Natural killer cell (primary cell): ENCODE measurements around the gene IGSF9. TPM values are rescaled to one million over a fixed set of nuclear protein-coding genes. Genes with fewer than 3 reads are reported as not detected.
"Not testable (repeated sequence)": the region's sequence is repeated elsewhere in the genome, so short reads cannot be mapped to it uniquely, and the experiment has no call there.

Experiments used
- ATAC-seq, 3 donors: fragments of 150-1000 bp in 2 of 3; fragments of 200-7000 bp in 1 of 3; cut with Tn5 transposase; 1 replicate in 1 of 3; 2 replicates in 2 of 3; pipeline ENCODE4 v1.10.0; 2021; ENCODE audit warnings: mild to moderate bottlenecking in 2 of 3, moderate library complexity in 2 of 3
- DNase-seq, 2 donors: peaks; one replicate each; pipeline versions ENCODE4 v3.0.0 to v3.0.0-alpha.2; 2013 to 2021; ENCODE audit warnings: mixed read lengths in 1 of 2
- H3K27ac ChIP-seq: one replicate; pipeline ENCODE4 v1.5.1; 2013; ENCODE audit warnings: mild to moderate bottlenecking, low read length
- H3K27me3 ChIP-seq: one replicate; pipeline ENCODE4 v1.6.1; 2013; ENCODE audit warnings: low read length; ENCODE audit not compliant: control insufficient read depth, insufficient read depth
- H3K36me3 ChIP-seq: one replicate; pipeline ENCODE4 v1.6.1; 2013; ENCODE audit warnings: low read length; ENCODE audit not compliant: control insufficient read depth, insufficient read depth
- H3K4me1 ChIP-seq: one replicate; pipeline ENCODE4 v1.6.1; 2013; ENCODE audit warnings: low read length; ENCODE audit not compliant: control insufficient read depth, insufficient read depth
- H3K4me3 ChIP-seq: one replicate; pipeline ENCODE4 v1.5.1; 2013; ENCODE audit warnings: low read length
- H3K9me3 ChIP-seq: one replicate; pipeline ENCODE4 v1.6.1; 2013; ENCODE audit warnings: low read length; ENCODE audit not compliant: control insufficient read depth, insufficient read depth
- H3K27ac Mint-ChIP-seq, 2 donors: one replicate each; pipeline ENCODE4 v1.8.0; 2022; ENCODE audit warnings: mild to moderate bottlenecking in 2 of 2, mixed read lengths in 2 of 2, moderate library complexity in 1 of 2
- H3K27me3 Mint-ChIP-seq, 2 donors: one replicate each; pipeline ENCODE4 v1.8.0; 2022; ENCODE audit warnings: low read depth in 2 of 2, mixed read lengths in 2 of 2
- H3K36me3 Mint-ChIP-seq: one replicate; pipeline ENCODE4 v1.8.0; 2022; ENCODE audit warnings: mixed read lengths
- H3K4me1 Mint-ChIP-seq, 2 donors: one replicate each; pipeline ENCODE4 v1.8.0; 2022; ENCODE audit warnings: mixed read lengths in 2 of 2
- H3K4me3 Mint-ChIP-seq: one replicate; pipeline ENCODE4 v1.8.0; 2022; ENCODE audit warnings: mild to moderate bottlenecking, moderate library complexity, mixed read lengths
- H3K9me3 Mint-ChIP-seq, 2 donors: one replicate each; pipeline ENCODE4 v1.8.0; 2022; ENCODE audit warnings: mixed read lengths in 2 of 2
- WGBS: methylation state at CpG from one replicate; pipeline ENCODE4 v1.1.7; 2013; ENCODE audit warnings: missing lambda C conversion rate; ENCODE audit not compliant: insufficient coverage; 5-methylcytosine and 5-hydroxymethylcytosine counted together
- intact Hi-C: fragments of 100-400 bp; cut with micrococcal nuclease; formaldehyde crosslinking; loops from one replicate; pipeline ENCODE4 v1.14.2; 2022
- total RNA-seq, 4 donors: library from RNA; stranded (reverse); fragments of 120-200 nt in 1 of 4; gene quantifications; one replicate each; pipeline versions ENCODE4 v1.2.3 to v1.2.4, GENCODE V29; 2013 to 2022
- TF ChIP-seq, protein P1 (sequence below): fragments of 200-600 bp; IDR thresholded peaks from one replicate; pipeline ENCODE4 v1.8.0; 2022; ENCODE audit warnings: antibody characterized with exemption

Gene IGSF9
- total RNA-seq, 3 donors from 2014 or later (not counting 1 experiment from before 2014, with no cell fraction given), result not detected

DNA sequence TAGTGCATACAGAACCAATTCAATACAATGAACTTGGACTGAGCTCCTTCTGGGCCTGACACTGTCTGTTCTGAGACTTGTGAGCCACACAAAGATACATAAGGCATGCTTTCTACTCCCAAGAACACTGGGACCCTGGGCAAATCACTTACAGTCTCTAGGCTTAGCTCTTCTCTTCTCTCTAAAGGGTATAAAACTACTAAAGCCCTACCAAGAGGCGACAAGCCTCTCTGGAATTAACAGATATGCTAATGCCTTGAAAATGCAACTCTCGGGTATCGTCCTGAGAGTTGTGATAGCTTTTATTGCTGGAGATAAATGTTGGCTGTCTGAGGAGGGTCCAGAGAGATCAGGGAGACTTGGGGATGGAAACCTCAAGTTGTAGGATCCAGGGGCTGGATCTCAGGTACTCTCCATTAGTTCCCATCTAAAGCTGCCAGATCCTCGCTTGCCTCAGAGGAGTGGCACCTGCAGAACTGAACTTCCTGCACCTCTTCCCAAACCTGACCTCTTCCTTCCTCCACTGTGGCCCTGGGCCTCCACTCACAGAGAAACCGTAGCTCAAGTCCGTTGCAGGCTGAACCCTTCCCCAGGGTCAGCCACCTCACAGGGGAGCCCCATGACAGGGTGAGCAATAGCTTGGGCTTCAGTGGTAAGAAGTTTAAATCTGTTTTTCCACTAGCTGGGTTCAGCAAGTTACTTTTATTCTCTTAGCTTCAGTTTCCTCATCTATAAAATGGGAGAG lies 33.9 kb downstream of the IGSF9 start:
- WGBS, result 34% methylated on average over 6 of the region's 6 CpGs
- no peaks in the 10 kb centered on the region for H3K9me3 Mint-ChIP-seq
- intact Hi-C loops, result no loop called here
- no peaks in the 10 kb centered on the region for H3K36me3 Mint-ChIP-seq
- Histone ChIP-seq H3K27ac (peak overlapping the region; percentile 94), H3K4me1 (peaks cover 47% of the 10 kb centered on the region), H3K36me3 (peaks cover 4% of the 10 kb centered on the region), H3K4me3 (no peak overlapping the region), H3K27me3 (no peaks in the 10 kb centered on the region), H3K9me3 (no peaks in the 10 kb centered on the region)
- H3K27me3 Mint-ChIP-seq, result no peaks in the 10 kb centered on the region
- ATAC-seq (no peak), DNase-seq (peak in 1 of 2 donors; percentile 42)
- peaks cover 59 to 64% of the 10 kb centered on the region in 2 donors for H3K4me1 Mint-ChIP-seq
- peak overlapping the region; percentile 49 for H3K4me3 Mint-ChIP-seq
- TF ChIP-seq, protein P1, sequence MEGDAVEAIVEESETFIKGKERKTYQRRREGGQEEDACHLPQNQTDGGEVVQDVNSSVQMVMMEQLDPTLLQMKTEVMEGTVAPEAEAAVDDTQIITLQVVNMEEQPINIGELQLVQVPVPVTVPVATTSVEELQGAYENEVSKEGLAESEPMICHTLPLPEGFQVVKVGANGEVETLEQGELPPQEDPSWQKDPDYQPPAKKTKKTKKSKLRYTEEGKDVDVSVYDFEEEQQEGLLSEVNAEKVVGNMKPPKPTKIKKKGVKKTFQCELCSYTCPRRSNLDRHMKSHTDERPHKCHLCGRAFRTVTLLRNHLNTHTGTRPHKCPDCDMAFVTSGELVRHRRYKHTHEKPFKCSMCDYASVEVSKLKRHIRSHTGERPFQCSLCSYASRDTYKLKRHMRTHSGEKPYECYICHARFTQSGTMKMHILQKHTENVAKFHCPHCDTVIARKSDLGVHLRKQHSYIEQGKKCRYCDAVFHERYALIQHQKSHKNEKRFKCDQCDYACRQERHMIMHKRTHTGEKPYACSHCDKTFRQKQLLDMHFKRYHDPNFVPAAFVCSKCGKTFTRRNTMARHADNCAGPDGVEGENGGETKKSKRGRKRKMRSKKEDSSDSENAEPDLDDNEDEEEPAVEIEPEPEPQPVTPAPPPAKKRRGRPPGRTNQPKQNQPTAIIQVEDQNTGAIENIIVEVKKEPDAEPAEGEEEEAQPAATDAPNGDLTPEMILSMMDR, result no peak
- H3K27ac Mint-ChIP-seq, result peak overlapping the region; percentile 97

- H3K36me3 Mint-ChIP-seq, result no peaks in the 10 kb centered on the region
- Histone ChIP-seq H3K36me3 (no peaks in the 10 kb centered on the region), H3K4me3 (no peak overlapping the region), H3K27me3 (no peaks in the 10 kb centered on the region), H3K27ac (no peak overlapping the region), H3K4me1 (peaks cover 39% of the 10 kb centered on the region), H3K9me3 (no peaks in the 10 kb centered on the region)
- intact Hi-C loops, result no loop called here
- H3K4me1 Mint-ChIP-seq, result peaks cover 41 to 47% of the 10 kb centered on the region in 2 donors
- TF ChIP-seq, protein P1, result no peak
- ATAC-seq, result no peak
- WGBS, result 97% methylated on average over 8 of the region's 9 CpGs
- H3K4me3 Mint-ChIP-seq, result no peak overlapping the region
- H3K9me3 Mint-ChIP-seq, result no peaks in the 10 kb centered on the region
- DNase-seq, result no peak
- peak overlapping the region; percentile 67 to 76 for H3K27ac Mint-ChIP-seq
- no peaks in the 10 kb centered on the region for H3K27me3 Mint-ChIP-seq
These were observed 37.1 kb downstream of the IGSF9 start for GRCh38 chr1:159908031-159908940.

DNA sequence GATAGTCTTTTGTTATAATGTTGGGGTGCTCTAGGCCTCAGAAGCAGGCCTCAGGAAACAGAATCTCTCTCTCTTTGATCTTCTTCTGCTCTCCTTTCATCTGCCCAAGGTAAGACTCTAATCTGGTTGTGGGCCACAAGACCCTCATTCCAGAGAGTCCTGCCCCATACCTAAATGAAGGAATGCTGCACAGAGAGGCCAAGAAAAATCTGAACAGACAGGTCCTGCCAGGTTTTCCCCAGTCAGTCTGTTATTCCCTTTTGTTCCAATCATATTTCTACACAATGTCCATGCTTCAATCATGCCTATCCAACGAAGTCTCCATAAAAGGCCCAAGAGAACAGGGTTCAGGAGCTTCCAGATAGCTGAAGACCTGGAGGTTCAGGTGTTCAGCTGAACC lies 38.5 kb downstream of the IGSF9 start:
- 100% methylated on average over 1 of the region's 1 CpG for WGBS

GRCh38 chr1:159904036-159904435 lies 41.4 kb downstream of the IGSF9 start:
- not testable (repeated sequence) for H3K9me3 ChIP-seq, H3K27ac ChIP-seq

More for the DNA sequence above, 38.5 kb downstream of the IGSF9 start:
- Histone ChIP-seq H3K27me3 (no peaks in the 10 kb centered on the region), H3K4me1 (peaks cover 29% of the 10 kb centered on the region), H3K4me3 (no peak overlapping the region), H3K27ac (no peak overlapping the region), H3K9me3 (no peaks in the 10 kb centered on the region), H3K36me3 (no peaks in the 10 kb centered on the region)
- Mint-ChIP-seq H3K27me3 (no peaks in the 10 kb centered on the region), H3K27ac (peak overlapping the region; percentile 67 to 76), H3K4me3 (no peak overlapping the region), H3K4me1 (peaks cover 29 to 34% of the 10 kb centered on the region in 2 donors), H3K36me3 (no peaks in the 10 kb centered on the region), H3K9me3 (no peaks in the 10 kb centered on the region)
- TF ChIP-seq, protein P1, result no peak
- ATAC-seq, result no peak
- DNase-seq, result no peak
- intact Hi-C loops, result no loop called here

More at GRCh38 chr1:159904036-159904435, 41.4 kb downstream of the IGSF9 start:
- intact Hi-C loops, H3K4me3 Mint-ChIP-seq, DNase-seq, H3K27ac Mint-ChIP-seq, H3K9me3 Mint-ChIP-seq, H3K36me3 Mint-ChIP-seq, ATAC-seq, H3K27me3 ChIP-seq, H3K4me1 ChIP-seq, H3K27me3 Mint-ChIP-seq, H3K4me3 ChIP-seq, H3K36me3 ChIP-seq: not testable (repeated sequence)
- 96% methylated on average over 3 of the region's 3 CpGs for WGBS
- peaks cover 16 to 18% of the 10 kb centered on the region in 2 donors for H3K4me1 Mint-ChIP-seq
